Adrenal gland (tissue), 12 donors: ENCODE measurements around the gene FRAT1. TPM values are rescaled to one million over a fixed set of nuclear protein-coding genes. Genes with fewer than 3 reads are reported as not detected.

Source experiments
- DNase-seq, 7 donors: peaks; one replicate each; pipeline ENCODE4 v3.0.0-alpha.2; 2019 to 2020
- H3K27ac ChIP-seq, 5 donors: fragments of 200-600 bp; sonication (generic) in 4 of 5; 1 replicate in 3 of 5; 2 replicates in 2 of 5; pipeline versions ENCODE4 v1.5.1 to v1.8.0; 2016 to 2020; ENCODE audit warnings: mild to moderate bottlenecking in 1 of 5
- H3K27me3 ChIP-seq: fragments of 200-600 bp; 2 replicates; pipeline ENCODE4 v1.8.0; 2021
- H3K36me3 ChIP-seq, 2 donors: fragments of 200-600 bp; replicated peaks in 1 of 2; 1 replicate in 1 of 2; 2 replicates in 1 of 2; pipeline versions ENCODE4 v1.5.1 to v1.8.0; 2018 to 2022
- H3K4me1 ChIP-seq, 2 donors: fragments of 200-600 bp; replicated peaks in 1 of 2; 1 replicate in 1 of 2; 2 replicates in 1 of 2; pipeline versions ENCODE4 v1.5.1 to v1.8.0; 2018 to 2021
- H3K4me3 ChIP-seq, 4 donors: fragments of 200-600 bp; sonication (generic) in 3 of 4; one replicate each; pipeline ENCODE4 v1.5.1; 2016 to 2018
- H3K9me3 ChIP-seq, 3 donors: fragments of 200-600 bp; sonication (generic) in 1 of 3; replicated peaks in 1 of 3; 1 replicate in 2 of 3; 2 replicates in 1 of 3; pipeline versions ENCODE4 v1.5.1 to v1.8.0; 2016 to 2021
- CTCF ChIP-seq, 6 experiments: fragments of 450-650 bp in 4 of 6; fragments of 200-600 bp in 2 of 6; sonication (generic) in 1 of 6; IDR thresholded peaks; 1 replicate in 5 of 6; 2 replicates in 1 of 6; pipeline versions ENCODE4 v1.5.1 to v1.8.0; 2016 to 2021; ENCODE audit warnings: antibody characterized with exemption in 6 of 6, mild to moderate bottlenecking in 2 of 6, moderate library complexity in 1 of 6
- POLR2A ChIP-seq, 2 donors: fragments of 450-650 bp; IDR thresholded peaks; one replicate each; pipeline ENCODE4 v1.6.1; 2017; ENCODE audit warnings: antibody characterized with exemption in 2 of 2, mild to moderate bottlenecking in 2 of 2, moderate library complexity in 1 of 2
- WGBS, 4 donors: extraction: QIAGEN DNeasy Blood & Tissue Kit in 2 of 4; methylation state at CpG; one replicate each; pipeline versions ENCODE4 v1.1.5 to v1.1.7; 2013 to 2017; 5-methylcytosine and 5-hydroxymethylcytosine counted together
- intact Hi-C, 2 donors: fragments of 100-400 bp; cut with DNase I; formaldehyde crosslinking; loops; one replicate each; pipeline versions ENCODE4 v1.14.1 to v1.15.0; 2022 to 2023
- polyA plus RNA-seq, 3 donors: library from polyadenylated mRNA; stranded (reverse); fragments of 200-250 nt in 2 of 3; fragments of 350-450 nt in 1 of 3; fragmentation: Illumina TruSeq in 1 of 3; extraction: RNeasy Lipid Tissue Mini Kit (QIAGEN cat#74804) in 1 of 3; gene quantifications; one replicate each; pipeline ENCODE4 v1.2.3, GENCODE V29; 2013 to 2014
- total RNA-seq, 9 donors: library from RNA; depleted of rRNA in 4 of 9; stranded (reverse); fragments of >200 nt in 4 of 9; fragments of 120-200 nt in 1 of 9; fragmentation: NEBNext Ultra II Directional in 1 of 9; extraction: Animal tissue kit (Norgen Biotek cat#: 25700) in 1 of 9; gene quantifications; one replicate each; pipeline versions ENCODE4 v1.1.0 to v1.2.4, GENCODE V29; 2013 to 2023
- donor health status: healthy with polysubstance abuse.
- donor health status: Bipolar disorder and iron deficiency.
- donor health status: DM: yes; HTN: yes; CAD: no.
- donor health status: DM: no; HTN: no; CAD: no.
- donor health status: DM: no; HTN: no; CAD: no.
- donor health status: DM: yes; HTN: yes; CAD: no.

FRAT1 gene
- total and polyA plus RNA-seq, 12 donors, result 1.3 to 11.1 (median 6.7) TPM

- 89 to 95% (median 93%) methylated on average over 9 to 11 of the region's 11 CpGs for WGBS, 4 donors
- Histone ChIP-seq H3K27ac (no peak overlapping the region), H3K9me3 (no peaks in the 10 kb centered on the region), H3K27me3 (no peaks in the 10 kb centered on the region), H3K4me1 (peaks cover 0 to 4% of the 10 kb centered on the region in 2 donors), H3K4me3 (no peak overlapping the region), H3K36me3 (peaks cover 0 to 38% of the 10 kb centered on the region in 2 donors)
- TF ChIP-seq CTCF (IDR thresholded peaks at IDR 0.05), result no peak
- no peak for TF ChIP-seq POLR2A (IDR thresholded peaks at IDR 0.05)
- intact Hi-C loops, result no loop called here
- no peak for DNase-seq
Measured at GRCh38 chr10:97360705-97361536, 41.9 kb downstream of the FRAT1 start.

GRCh38 chr10:97361537-97361901 is 42.4 kb downstream of the FRAT1 start:
- Histone ChIP-seq H3K9me3 (no peaks in the 10 kb centered on the region), H3K4me3 (no peak overlapping the region), H3K36me3 (peaks cover 0 to 39% of the 10 kb centered on the region in 2 donors), H3K4me1 (peaks cover 0 to 4% of the 10 kb centered on the region in 2 donors), H3K27ac (no peak overlapping the region), H3K27me3 (no peaks in the 10 kb centered on the region)
- TF ChIP-seq POLR2A (IDR thresholded peaks at IDR 0.05) (no peak), CTCF (IDR thresholded peaks at IDR 0.05) (no peak)
- intact Hi-C loops, result no loop called here
- WGBS, 4 donors, result 82 to 88% (median 84%) methylated on average over 10 to 11 of the region's 11 CpGs
- peak in 1 of 7 donors; percentile 32 for DNase-seq

GRCh38 chr10:97362310-97363033 is 43.4 kb downstream of the FRAT1 start:
- WGBS, 4 donors, result 87 to 89% (median 88%) methylated on average over 9 to 11 of the region's 11 CpGs
- Histone ChIP-seq H3K4me1 (peaks cover 0 to 4% of the 10 kb centered on the region in 2 donors), H3K36me3 (peaks cover 0 to 31% of the 10 kb centered on the region in 2 donors), H3K27me3 (no peaks in the 10 kb centered on the region), H3K4me3 (no peak overlapping the region), H3K27ac (no peak overlapping the region), H3K9me3 (no peaks in the 10 kb centered on the region)
- no peak for TF ChIP-seq CTCF (IDR thresholded peaks at IDR 0.05)
- intact Hi-C loops, result no loop called here
- no peak for DNase-seq

- Histone ChIP-seq H3K4me3 (no peak overlapping the region), H3K27ac (no peak overlapping the region), H3K4me1 (peaks cover 0 to 4% of the 10 kb centered on the region in 2 donors), H3K9me3 (no peaks in the 10 kb centered on the region), H3K27me3 (no peaks in the 10 kb centered on the region), H3K36me3 (peaks cover 0 to 34% of the 10 kb centered on the region in 2 donors)
- intact Hi-C loops, result no loop called here
- WGBS, 4 donors, result 95 to 100% (median 96%) methylated on average over 4 of the region's 4 CpGs
- no peak for TF ChIP-seq CTCF (IDR thresholded peaks at IDR 0.05)
- TF ChIP-seq POLR2A (IDR thresholded peaks at IDR 0.05), result no peak
- no peak for DNase-seq
Measured at GRCh38 chr10:97363071-97363470, 44.0 kb downstream of the FRAT1 start.
